ENCODE results near the gene R3HDM2.
"Not testable (repeated sequence)": the region's sequence is repeated elsewhere in the genome, so short reads cannot be mapped to it uniquely, and the experiment has no call there.

R3HDM2 gene

GRCh38 chr12:57452181-57452936 is 21.5 kb upstream of the R3HDM2 start:
- no peak for DNase-seq

- DNase-seq: no peak
These were observed 20.5 kb upstream of the R3HDM2 start for GRCh38 chr12:57451233-57451778.

- no peak for DNase-seq
These were observed 19.2 kb upstream of the R3HDM2 start for GRCh38 chr12:57450057-57450456.

GRCh38 chr12:57449375-57449774 is 18.5 kb upstream of the R3HDM2 start:
- no peak for DNase-seq

- DNase-seq: no peak
These were observed 17.8 kb upstream of the R3HDM2 start for GRCh38 chr12:57448669-57449068.

GRCh38 chr12:57446292-57446960 is 15.6 kb upstream of the R3HDM2 start:
- no peak for DNase-seq

- no peak for DNase-seq
These were observed 13.9 kb upstream of the R3HDM2 start for GRCh38 chr12:57444744-57445143.

GRCh38 chr12:57444337-57444736 is 13.5 kb upstream of the R3HDM2 start:
- not testable (repeated sequence) for DNase-seq

- no peak for DNase-seq
These were observed 11.1 kb upstream of the R3HDM2 start for GRCh38 chr12:57441846-57442427.

- DNase-seq: not testable (repeated sequence)
These were observed 10.6 kb upstream of the R3HDM2 start for GRCh38 chr12:57441393-57441792.

- DNase-seq: no peak
These were observed 9.0 kb upstream of the R3HDM2 start for GRCh38 chr12:57439762-57440266.

- DNase-seq: no peak
These were observed 7.6 kb upstream of the R3HDM2 start for GRCh38 chr12:57438400-57438799.

GRCh38 chr12:57435293-57435692 is 4.5 kb upstream of the R3HDM2 start:
- DNase-seq: no peak

GRCh38 chr12:57434517-57435223 is 3.8 kb upstream of the R3HDM2 start, which contains the start of gene INHBC:
TSS of gene INHBC (plus strand) at chr12:57434784. CDS start at chr12:57434887, 103 bp downstream.
- no peak for DNase-seq

- DNase-seq: no peak
These were observed 2.5 kb upstream of the R3HDM2 start for GRCh38 chr12:57433370-57433769.

GRCh38 chr12:57431654-57432188 is 878 bp upstream of the R3HDM2 start:
- DNase-seq: no peak

- DNase-seq: peak; percentile 86
These were observed 522 bp downstream of the R3HDM2 start for GRCh38 chr12:57430112-57430930.

- no peak for DNase-seq
These were observed 1.3 kb downstream of the R3HDM2 start for GRCh38 chr12:57429473-57430111.

GRCh38 chr12:57428965-57429364 is 1.9 kb downstream of the R3HDM2 start:
- DNase-seq: no peak

- not testable (repeated sequence) for DNase-seq
These were observed 3.9 kb downstream of the R3HDM2 start for GRCh38 chr12:57426948-57427347.

- DNase-seq: no peak
These were observed 10.4 kb downstream of the R3HDM2 start for GRCh38 chr12:57420482-57420881.
